Spleen (tissue), 7 donors: ENCODE measurements around the gene ANKRD11.

ENCODE experiments used
- POLR2AphosphoS5 ChIP-seq, 3 donors: sonication (generic); formaldehyde crosslinking; IDR thresholded peaks; one replicate each; pipeline ENCODE4 v1.5.1; 2017; ENCODE audit warnings: antibody characterized with exemption in 3 of 3
- TF ChIP-seq, protein P1 (sequence below), 11 experiments: fragments of 200-600 bp in 7 of 11; fragments of 450-650 bp in 4 of 11; sonication (generic) in 4 of 11; IDR thresholded peaks in 8 of 11; conservative IDR thresholded peaks in 3 of 11; 1 replicate in 7 of 11; 2 replicates in 4 of 11; pipeline versions ENCODE4 v1.4.0 to v1.8.0; 2016 to 2021; ENCODE audit warnings: antibody characterized with exemption in 11 of 11, inconsistent platforms in 4 of 11, mild to moderate bottlenecking in 1 of 11
- donor health status: DM: no; HTN: no; CAD: no; lungs with moderate emphysema.
- donor health status: DM: no; HTN: no; CAD: no.
- donor health status: DM: no; HTN: no; CAD: no.

DNA sequence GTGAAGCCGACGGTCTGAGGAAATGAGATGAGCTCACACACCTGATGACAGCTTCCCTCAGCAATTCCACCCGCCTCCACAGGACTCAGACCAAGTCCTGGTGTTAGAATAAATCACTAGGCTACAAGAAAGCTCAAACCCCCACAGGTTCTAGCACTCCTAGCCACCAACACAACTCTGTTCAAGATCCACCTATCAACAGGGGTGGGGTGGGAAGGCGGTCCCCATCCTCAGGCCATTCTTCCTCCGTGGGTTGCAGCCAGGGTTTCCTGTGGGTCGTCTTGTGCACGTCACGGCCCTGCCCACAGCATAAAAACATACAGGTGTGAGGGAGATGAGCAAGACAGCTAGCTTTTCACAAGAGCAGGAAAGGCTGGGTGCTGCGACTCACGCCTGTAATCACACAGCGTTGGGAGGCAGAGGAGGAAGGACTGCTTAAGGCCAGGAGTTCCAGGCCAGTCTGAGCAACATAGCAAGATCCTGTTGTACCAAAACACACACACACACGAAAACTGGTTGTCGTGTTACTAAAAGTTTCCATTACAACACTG lies 81.1 kb downstream of the ANKRD11 start:
- peak in 2 of 3 donors; percentile 50 to 66 for TF ChIP-seq POLR2AphosphoS5 (IDR thresholded peaks at IDR 0.05)
- TF ChIP-seq, protein P1, sequence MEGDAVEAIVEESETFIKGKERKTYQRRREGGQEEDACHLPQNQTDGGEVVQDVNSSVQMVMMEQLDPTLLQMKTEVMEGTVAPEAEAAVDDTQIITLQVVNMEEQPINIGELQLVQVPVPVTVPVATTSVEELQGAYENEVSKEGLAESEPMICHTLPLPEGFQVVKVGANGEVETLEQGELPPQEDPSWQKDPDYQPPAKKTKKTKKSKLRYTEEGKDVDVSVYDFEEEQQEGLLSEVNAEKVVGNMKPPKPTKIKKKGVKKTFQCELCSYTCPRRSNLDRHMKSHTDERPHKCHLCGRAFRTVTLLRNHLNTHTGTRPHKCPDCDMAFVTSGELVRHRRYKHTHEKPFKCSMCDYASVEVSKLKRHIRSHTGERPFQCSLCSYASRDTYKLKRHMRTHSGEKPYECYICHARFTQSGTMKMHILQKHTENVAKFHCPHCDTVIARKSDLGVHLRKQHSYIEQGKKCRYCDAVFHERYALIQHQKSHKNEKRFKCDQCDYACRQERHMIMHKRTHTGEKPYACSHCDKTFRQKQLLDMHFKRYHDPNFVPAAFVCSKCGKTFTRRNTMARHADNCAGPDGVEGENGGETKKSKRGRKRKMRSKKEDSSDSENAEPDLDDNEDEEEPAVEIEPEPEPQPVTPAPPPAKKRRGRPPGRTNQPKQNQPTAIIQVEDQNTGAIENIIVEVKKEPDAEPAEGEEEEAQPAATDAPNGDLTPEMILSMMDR (IDR thresholded peaks at IDR 0.05 in 8 of 11, conservative IDR thresholded peaks at IDR 0.05 in 3 of 11) = no peak
